OCI-LY7 (cell line): ENCODE results near the gene TMEM168. TPM values are rescaled to one million over a fixed set of nuclear protein-coding genes. Genes with fewer than 3 reads are reported as not detected.
"Not testable (repeated sequence)": the region's sequence is repeated elsewhere in the genome, so short reads cannot be mapped to it uniquely, and the experiment has no call there.

Source experiments
- BruUV-seq: library from RNA; stranded (reverse); fragments of 400-500 nt; replicated peaks from 2 replicates; lab custom pipeline; 2021; lab: Mats Ljungman, UMichigan
- CTCF ChIA-PET: fragments of 300-600 bp; sonication (Branson Sonifier 250); formaldehyde crosslinking; loops from one replicate; lab custom pipeline; 2022; ENCODE audit warnings: antibody characterized with exemption; ENCODE audit not compliant: unreplicated experiment; lab: Charles Lee
- POLR2A ChIA-PET: fragments of 300-600 bp; sonication (Branson Sonifier 250); formaldehyde crosslinking; loops from one replicate; lab custom pipeline; 2022; ENCODE audit warnings: antibody characterized with exemption; lab: Charles Lee
- DNase-seq: peaks from one replicate; pipeline ENCODE4 v3.0.0-alpha.2; 2015; ENCODE audit warnings: low spot score
- H2AFZ ChIP-seq: fragments of 200-600 bp; sonication (generic), shearing (Covaris generic); 2 replicates; pipeline ENCODE4 v1.6.1; 2014; ENCODE audit warnings: mild to moderate bottlenecking, antibody characterized with exemption, low read length, moderate library complexity
- H3K27ac ChIP-seq: fragments of 200-600 bp; sonication (generic); 2 replicates; pipeline ENCODE4 v1.5.1; 2014; ENCODE audit warnings: mixed run types, low read depth, mild to moderate bottlenecking, moderate library complexity, low read length, inconsistent platforms; ENCODE audit not compliant: poor library complexity, severe bottlenecking
- H3K36me3 ChIP-seq: fragments of 200-600 bp; sonication (generic); 2 replicates; pipeline ENCODE4 v1.6.1; 2014; ENCODE audit warnings: mild to moderate bottlenecking, antibody characterized with exemption, low read length, moderate library complexity, mixed read lengths; ENCODE audit not compliant: insufficient read depth
- H3K4me1 ChIP-seq: fragments of 200-600 bp; sonication (generic); 2 replicates; pipeline ENCODE4 v1.5.1; 2014; ENCODE audit warnings: mild to moderate bottlenecking, low read length; ENCODE audit not compliant: insufficient read depth, poor library complexity, severe bottlenecking
- H3K4me2 ChIP-seq: fragments of 200-600 bp; sonication (generic); 2 replicates; pipeline ENCODE4 v1.6.1; 2014; ENCODE audit warnings: mild to moderate bottlenecking, low read length
- H3K4me3 ChIP-seq: fragments of 200-600 bp; sonication (generic); 2 replicates; pipeline ENCODE4 v1.5.1; 2014; ENCODE audit warnings: mild to moderate bottlenecking, low read depth, low read length; ENCODE audit not compliant: poor library complexity, severe bottlenecking
- H3K79me2 ChIP-seq: fragments of 200-600 bp; sonication (generic); 2 replicates; pipeline ENCODE4 v1.6.1; 2016; ENCODE audit warnings: low read depth, mild to moderate bottlenecking, low read length, moderate library complexity, mixed read lengths; ENCODE audit not compliant: insufficient read depth
- H3K9me2 ChIP-seq: fragments of 200-600 bp; sonication (generic); 2 replicates; pipeline ENCODE4 v1.6.1; 2016; ENCODE audit warnings: mild to moderate bottlenecking, low read length, mixed read lengths; ENCODE audit not compliant: insufficient read depth
- H3K9me3 ChIP-seq: fragments of 200-600 bp; sonication (generic); 2 replicates; pipeline ENCODE4 v1.6.1; 2014; ENCODE audit warnings: mild to moderate bottlenecking, mixed run types, low read length, mixed read lengths
- H4K20me1 ChIP-seq: fragments of 200-600 bp; sonication (generic); 2 replicates; pipeline ENCODE4 v1.6.1; 2014; ENCODE audit warnings: mild to moderate bottlenecking, antibody characterized with exemption, low read length, moderate library complexity, mixed read lengths; ENCODE audit not compliant: insufficient read depth
- EZH2phosphoT487 ChIP-seq: fragments of 200-600 bp; sonication (generic); IDR thresholded peaks from 2 replicates; pipeline ENCODE4 v1.6.1; 2018; ENCODE audit warnings: low read depth, borderline replicate concordance, mild to moderate bottlenecking, mixed run types, antibody characterized with exemption, low read length, moderate library complexity, mixed read lengths
- intact Hi-C: fragments of 100-400 bp; cut with micrococcal nuclease; formaldehyde crosslinking; loops from one replicate; pipeline ENCODE4 v1.10.0; 2022; ENCODE audit not compliant: unreplicated experiment
- total RNA-seq, 2 experiments: library from RNA; depleted of rRNA in 1 of 2; stranded (reverse); fragments of >200 nt in 1 of 2; shearing (Covaris generic) in 1 of 2; gene quantifications; 2 replicates each; pipeline ENCODE4 v1.2.3, GENCODE V29; 2014 to 2022
- TF ChIP-seq, protein P1 (sequence below): fragments of 200-600 bp; sonication (generic); conservative IDR thresholded peaks from 2 replicates; pipeline ENCODE4 v1.5.1; 2014; ENCODE audit warnings: mild to moderate bottlenecking, antibody characterized with exemption, low read length, moderate library complexity, mixed read lengths

TMEM168 gene
- total RNA-seq, 2 experiments from 2014 or later = 3.5 to 9.2 TPM

DNA sequence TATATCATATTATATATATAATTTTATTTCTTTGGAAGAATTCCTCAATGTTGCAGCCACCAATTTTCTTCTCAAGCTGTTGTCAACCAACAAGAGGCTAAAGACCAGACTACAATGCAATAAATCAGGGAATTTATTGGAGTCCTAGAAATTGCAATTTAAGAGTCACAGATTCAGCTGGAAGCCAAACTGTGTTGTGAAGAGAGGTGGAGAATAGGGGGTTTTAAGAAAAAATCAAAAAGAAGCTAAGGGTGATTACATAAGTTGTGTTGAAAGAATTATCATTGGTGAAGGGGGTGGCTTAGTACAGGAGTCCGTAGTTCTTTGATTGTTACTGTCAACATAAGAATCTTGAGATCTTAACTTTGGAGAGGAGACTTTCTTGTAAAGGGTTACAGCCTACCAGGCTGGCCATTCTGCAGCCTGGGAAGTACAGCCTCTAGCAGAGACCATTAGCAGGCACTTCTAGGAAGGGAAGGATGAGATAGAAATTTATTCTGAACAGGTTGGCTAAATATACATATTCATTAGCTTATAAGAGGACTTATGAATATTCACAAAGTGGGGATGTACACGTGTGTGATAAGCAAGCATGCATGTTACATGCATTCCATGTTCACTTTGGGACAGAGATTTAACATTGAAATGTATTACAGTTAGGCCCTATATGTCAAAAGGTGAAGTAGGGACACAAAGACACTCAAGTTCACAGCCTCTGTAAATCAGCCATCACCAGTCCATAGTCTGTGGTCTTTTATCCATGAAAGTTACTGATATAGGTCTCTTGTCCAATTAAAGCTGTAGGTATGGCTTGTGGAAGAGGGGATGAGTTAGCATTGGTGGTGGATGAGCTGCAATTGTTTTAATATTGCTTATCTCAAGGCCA is 8.3 kb upstream of the TMEM168 start:
- TF ChIP-seq, protein P1, sequence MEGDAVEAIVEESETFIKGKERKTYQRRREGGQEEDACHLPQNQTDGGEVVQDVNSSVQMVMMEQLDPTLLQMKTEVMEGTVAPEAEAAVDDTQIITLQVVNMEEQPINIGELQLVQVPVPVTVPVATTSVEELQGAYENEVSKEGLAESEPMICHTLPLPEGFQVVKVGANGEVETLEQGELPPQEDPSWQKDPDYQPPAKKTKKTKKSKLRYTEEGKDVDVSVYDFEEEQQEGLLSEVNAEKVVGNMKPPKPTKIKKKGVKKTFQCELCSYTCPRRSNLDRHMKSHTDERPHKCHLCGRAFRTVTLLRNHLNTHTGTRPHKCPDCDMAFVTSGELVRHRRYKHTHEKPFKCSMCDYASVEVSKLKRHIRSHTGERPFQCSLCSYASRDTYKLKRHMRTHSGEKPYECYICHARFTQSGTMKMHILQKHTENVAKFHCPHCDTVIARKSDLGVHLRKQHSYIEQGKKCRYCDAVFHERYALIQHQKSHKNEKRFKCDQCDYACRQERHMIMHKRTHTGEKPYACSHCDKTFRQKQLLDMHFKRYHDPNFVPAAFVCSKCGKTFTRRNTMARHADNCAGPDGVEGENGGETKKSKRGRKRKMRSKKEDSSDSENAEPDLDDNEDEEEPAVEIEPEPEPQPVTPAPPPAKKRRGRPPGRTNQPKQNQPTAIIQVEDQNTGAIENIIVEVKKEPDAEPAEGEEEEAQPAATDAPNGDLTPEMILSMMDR = no peak
- TF ChIP-seq EZH2phosphoT487 = no peak
- H3K4me2 ChIP-seq = no peak overlapping the region
- H3K27ac ChIP-seq = no peak overlapping the region
- CTCF ChIA-PET = no interaction called here
- no peak overlapping the region for H2AFZ ChIP-seq
- H4K20me1 ChIP-seq = no peaks in the 10 kb centered on the region
- no peaks in the 10 kb centered on the region for H3K79me2 ChIP-seq
- no peaks in the 10 kb centered on the region for H3K9me3 ChIP-seq
- H3K4me3 ChIP-seq = no peak overlapping the region
- BruUV-seq = no TSS peak
- H3K36me3 ChIP-seq = no peaks in the 10 kb centered on the region
- intact Hi-C loops = no loop called here
- no peak for DNase-seq
- no peaks in the 10 kb centered on the region for H3K4me1 ChIP-seq
- no peaks in the 10 kb centered on the region for H3K9me2 ChIP-seq
- POLR2A ChIA-PET = interaction anchor here (0.6 to 1.9 kb wide), 3 partner anchors 11 to 222 kb away, joined by 3 to 10 read pairs (median 4); no protein-coding TSS in a partner anchor

DNA sequence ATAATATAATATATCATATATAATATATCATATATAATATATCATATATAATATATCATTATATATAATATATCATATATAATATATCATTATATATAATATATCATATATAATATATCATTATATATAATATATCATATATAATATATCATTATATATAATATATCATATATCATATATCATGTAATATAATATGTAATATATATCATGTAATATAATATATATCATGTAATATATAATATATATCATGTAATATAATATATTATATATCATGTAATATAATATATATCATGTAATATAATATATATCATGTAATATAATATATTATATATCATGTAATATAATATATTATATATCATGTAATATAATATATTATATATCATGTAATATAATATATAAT is 6.4 kb upstream of the TMEM168 start:
- H3K9me2 ChIP-seq, H3K4me2 ChIP-seq, intact Hi-C loops, H3K9me3 ChIP-seq, H3K79me2 ChIP-seq, BruUV-seq, H2AFZ ChIP-seq, H3K4me1 ChIP-seq, H4K20me1 ChIP-seq, H3K27ac ChIP-seq, DNase-seq, POLR2A ChIA-PET, H3K4me3 ChIP-seq, CTCF ChIA-PET, H3K36me3 ChIP-seq: not testable (repeated sequence)

GRCh38 chr7:112792441-112792840 is 2.2 kb upstream of the TMEM168 start:
- Histone ChIP-seq H3K79me2 (no peaks in the 10 kb centered on the region), H3K27ac (no peak overlapping the region), H3K4me3 (no peak overlapping the region), H3K9me2 (no peaks in the 10 kb centered on the region), H3K9me3 (no peaks in the 10 kb centered on the region), H3K36me3 (no peaks in the 10 kb centered on the region), H4K20me1 (no peaks in the 10 kb centered on the region), H2AFZ (no peak overlapping the region), H3K4me2 (no peak overlapping the region), H3K4me1 (peaks cover 6% of the 10 kb centered on the region)
- ChIA-PET CTCF (no interaction called here), POLR2A (interaction anchor here (0.5 kb wide), 2 partner anchors 328 to 1525 kb away, joined by 3 read pairs; no protein-coding TSS in a partner anchor)
- TF ChIP-seq, protein P1 = no peak
- no peak for TF ChIP-seq EZH2phosphoT487
- DNase-seq = no peak
- intact Hi-C loops = no loop called here
- BruUV-seq = no TSS peak
